Measurements from ENCODE around the gene CDCA5. TPM values are rescaled to one million over a fixed set of nuclear protein-coding genes. Genes with fewer than 3 reads are reported as not detected.

The CDCA5 gene
- total and polyA plus RNA-seq, 2 of the 4 experiments (the other 2 are of a cell fraction), result 9.1 to 14.0 TPM

DNA sequence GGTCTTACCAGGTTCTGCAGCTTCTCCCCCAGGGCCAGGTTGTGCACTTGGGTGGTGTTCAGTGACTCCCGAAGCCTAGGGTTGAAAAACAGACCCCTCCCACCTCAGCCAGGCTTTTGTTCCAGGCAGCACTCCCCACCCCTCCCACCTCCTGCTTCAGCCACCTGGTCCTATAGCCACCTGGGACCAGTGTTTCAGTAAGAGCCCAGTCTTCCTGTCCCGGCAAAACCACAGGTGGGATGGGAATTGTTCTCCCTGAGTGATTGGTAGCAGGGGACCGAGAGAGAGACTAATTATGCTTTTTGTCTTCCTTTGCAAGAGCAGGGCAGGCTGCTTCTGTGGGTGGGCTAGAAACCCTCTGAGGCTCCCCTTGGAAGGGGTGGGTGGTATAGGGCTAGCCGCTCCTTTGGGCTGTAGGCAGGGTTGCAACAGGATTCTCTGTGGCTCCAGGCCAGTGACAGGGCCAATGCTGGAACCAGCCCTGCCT lies 17.0 kb downstream of the CDCA5 start:
- Histone ChIP-seq H3K4me2 (ENCODE audit: low read depth, low read length) (no peak overlapping the region), H3K9ac (ENCODE audit: low read depth, low read length) (no peak overlapping the region), H3K9me1 (ENCODE audit: insufficient read depth, low read length) (no peaks in the 10 kb centered on the region), H3K4ac (ENCODE audit: low read depth, low read length) (no peak overlapping the region), H3K36me3 (ENCODE audit: control insufficient read depth, insufficient read depth, low read length) (no peaks in the 10 kb centered on the region), H3K14ac (replicated peaks; ENCODE audit: low read depth, low read length) (no peak overlapping the region), H3K9me3 (ENCODE audit: control insufficient read depth, insufficient read depth, low read length) (no peaks in the 10 kb centered on the region), H3K56ac (ENCODE audit: extremely low read depth, insufficient read depth, low read length) (no peak overlapping the region), H2BK15ac (ENCODE audit: low read depth, low read length) (no peak overlapping the region), H3K23ac (ENCODE audit: low read depth, low read length) (no peak overlapping the region), H2AFZ (replicated peaks; ENCODE audit: low read length, poor library complexity) (no peak overlapping the region), H2BK120ac (ENCODE audit: low read depth, low read length) (no peak overlapping the region), H2AK5ac (ENCODE audit: low read depth, low read length) (no peak overlapping the region), H3K4me1 (ENCODE audit: control insufficient read depth, insufficient read depth, low read length) (no peaks in the 10 kb centered on the region), H3K18ac (ENCODE audit: low read depth, low read length) (no peak overlapping the region), H3K4me3 (ENCODE audit: insufficient read depth, low read depth, low read length) (no peak overlapping the region), H3K27ac (ENCODE audit: insufficient read depth, low read length) (no peak overlapping the region), H4K91ac (ENCODE audit: insufficient read depth, low read depth, low read length) (no peak overlapping the region), H3K79me1 (ENCODE audit: low read depth in 1 of 2, low read length in 2 of 2) (no peaks in the 10 kb centered on the region), H3K27me3 (ENCODE audit: control insufficient read depth, insufficient read depth, low read length) (peaks cover 8% of the 10 kb centered on the region; the same call in 1 of the 2 replicates), H2BK5ac (ENCODE audit: low read depth, low read length, poor library complexity, severe bottlenecking) (no peak overlapping the region), H2AK9ac (replicated peaks; ENCODE audit: low read depth, low read length, poor library complexity) (no peak overlapping the region), H4K20me1 (ENCODE audit: insufficient read depth, low read length) (no peaks in the 10 kb centered on the region), H4K5ac (ENCODE audit: low read depth, low read length) (no peak overlapping the region), H4K8ac (ENCODE audit: low read depth in 2 of 2, low read length in 2 of 2) (no peak overlapping the region), H2BK20ac (ENCODE audit: low read depth, low read length) (no peak overlapping the region)
- no TSS peak for BruUV-seq (replicated peaks)
- intact Hi-C loops (cut with micrococcal nuclease) (no loop called here), in situ Hi-C loops (cut with MboI; ENCODE audit: low sequenced_read_pairs) (no loop called here), dilution Hi-C loops (cut with HindIII; ENCODE audit: low sequenced_read_pairs, unreplicated experiment) (no loop called here)
- TF ChIP-seq SMC3 (IDR thresholded peaks at IDR 0.05; ENCODE audit: low read depth, low read length) (no peak), NFE2L2 (IDR thresholded peaks at IDR 0.05; ENCODE audit: low read depth, low read length) (no peak), FOS (IDR thresholded peaks at IDR 0.05; ENCODE audit: low read depth, low read length) (no peak), MXI1 (IDR thresholded peaks at IDR 0.05; ENCODE audit: borderline replicate concordance, low read depth, low read length) (no peak), CHD1 (IDR thresholded peaks at IDR 0.05; ENCODE audit: low read depth, low read length) (no peak), RAD21 (IDR thresholded peaks at IDR 0.05; ENCODE audit: low read length) (no peak), CEBPB (IDR thresholded peaks at IDR 0.05; ENCODE audit: low read depth, low read length) (no peak), MAFK (IDR thresholded peaks at IDR 0.05; ENCODE audit: low read depth, low read length) (no peak), POLR2A (IDR thresholded peaks at IDR 0.05; ENCODE audit: low read depth, low read length) (no peak), RFX5 (IDR thresholded peaks at IDR 0.05; ENCODE audit: low read depth, low read length) (no peak), MAZ (IDR thresholded peaks at IDR 0.05; ENCODE audit: borderline replicate concordance, low read depth, low read length) (no peak), BHLHE40 (IDR thresholded peaks at IDR 0.05; ENCODE audit: low read depth, low read length) (no peak), RCOR1 (IDR thresholded peaks at IDR 0.05; ENCODE audit: insufficient replicate concordance, low read length) (no peak)
- TF ChIP-seq, protein P1, sequence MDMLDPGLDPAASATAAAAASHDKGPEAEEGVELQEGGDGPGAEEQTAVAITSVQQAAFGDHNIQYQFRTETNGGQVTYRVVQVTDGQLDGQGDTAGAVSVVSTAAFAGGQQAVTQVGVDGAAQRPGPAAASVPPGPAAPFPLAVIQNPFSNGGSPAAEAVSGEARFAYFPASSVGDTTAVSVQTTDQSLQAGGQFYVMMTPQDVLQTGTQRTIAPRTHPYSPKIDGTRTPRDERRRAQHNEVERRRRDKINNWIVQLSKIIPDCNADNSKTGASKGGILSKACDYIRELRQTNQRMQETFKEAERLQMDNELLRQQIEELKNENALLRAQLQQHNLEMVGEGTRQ (IDR thresholded peaks at IDR 0.05; ENCODE audit: low read depth, low read length), result no peak
- TF ChIP-seq, protein P2, sequence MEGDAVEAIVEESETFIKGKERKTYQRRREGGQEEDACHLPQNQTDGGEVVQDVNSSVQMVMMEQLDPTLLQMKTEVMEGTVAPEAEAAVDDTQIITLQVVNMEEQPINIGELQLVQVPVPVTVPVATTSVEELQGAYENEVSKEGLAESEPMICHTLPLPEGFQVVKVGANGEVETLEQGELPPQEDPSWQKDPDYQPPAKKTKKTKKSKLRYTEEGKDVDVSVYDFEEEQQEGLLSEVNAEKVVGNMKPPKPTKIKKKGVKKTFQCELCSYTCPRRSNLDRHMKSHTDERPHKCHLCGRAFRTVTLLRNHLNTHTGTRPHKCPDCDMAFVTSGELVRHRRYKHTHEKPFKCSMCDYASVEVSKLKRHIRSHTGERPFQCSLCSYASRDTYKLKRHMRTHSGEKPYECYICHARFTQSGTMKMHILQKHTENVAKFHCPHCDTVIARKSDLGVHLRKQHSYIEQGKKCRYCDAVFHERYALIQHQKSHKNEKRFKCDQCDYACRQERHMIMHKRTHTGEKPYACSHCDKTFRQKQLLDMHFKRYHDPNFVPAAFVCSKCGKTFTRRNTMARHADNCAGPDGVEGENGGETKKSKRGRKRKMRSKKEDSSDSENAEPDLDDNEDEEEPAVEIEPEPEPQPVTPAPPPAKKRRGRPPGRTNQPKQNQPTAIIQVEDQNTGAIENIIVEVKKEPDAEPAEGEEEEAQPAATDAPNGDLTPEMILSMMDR (conservative IDR thresholded peaks at IDR 0.05; ENCODE audit: low read depth, low read length), result no peak
- TF ChIP-seq, protein P3, sequence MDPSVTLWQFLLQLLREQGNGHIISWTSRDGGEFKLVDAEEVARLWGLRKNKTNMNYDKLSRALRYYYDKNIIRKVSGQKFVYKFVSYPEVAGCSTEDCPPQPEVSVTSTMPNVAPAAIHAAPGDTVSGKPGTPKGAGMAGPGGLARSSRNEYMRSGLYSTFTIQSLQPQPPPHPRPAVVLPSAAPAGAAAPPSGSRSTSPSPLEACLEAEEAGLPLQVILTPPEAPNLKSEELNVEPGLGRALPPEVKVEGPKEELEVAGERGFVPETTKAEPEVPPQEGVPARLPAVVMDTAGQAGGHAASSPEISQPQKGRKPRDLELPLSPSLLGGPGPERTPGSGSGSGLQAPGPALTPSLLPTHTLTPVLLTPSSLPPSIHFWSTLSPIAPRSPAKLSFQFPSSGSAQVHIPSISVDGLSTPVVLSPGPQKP (IDR thresholded peaks at IDR 0.05; ENCODE audit: borderline replicate concordance, low read depth, low read length), result no peak
- WGBS, 2 experiments (ENCODE audit: extremely low coverage in 2 of 2, insufficient read length in 1 of 2), result 80% methylated on average over 1 of the region's 4 CpGs; no CpG with 5 or more reads in 1 of the 2 experiments
- DNase-seq, result no peak
- ChIA-PET POLR2A (ENCODE audit: unreplicated experiment) (no interaction called here), CTCF (no interaction called here)
- ATAC-seq (ENCODE audit: low read depth), result no peak
